Bronchial epithelial cell (primary cell): ENCODE measurements around the gene EPB41L4A. TPM values are rescaled to one million over a fixed set of nuclear protein-coding genes. Genes with fewer than 3 reads are reported as not detected.
A peak's percentile ranks its signal among the peaks of the same experiment; 100 is the strongest.

Source experiments
- DNase-seq: peaks from one replicate; pipeline ENCODE4 v3.0.0-alpha.2; 2010; ENCODE audit warnings: low read depth
- FAIRE-seq: peaks from 2 replicates; lab custom pipeline; 2011; peaks lifted over from hg19 to GRCh38; lab: Jason Lieb, UNC
- H3K27me3 ChIP-seq: 2 replicates; pipeline ENCODE4 v1.5.1; 2011; ENCODE audit warnings: low read length; ENCODE audit not compliant: control insufficient read depth, insufficient read depth
- H3K36me3 ChIP-seq: 2 replicates; pipeline ENCODE4 v1.5.1; 2011; ENCODE audit warnings: low read length; ENCODE audit not compliant: control insufficient read depth, insufficient read depth
- H3K4me3 ChIP-seq: 2 replicates; pipeline ENCODE4 v1.5.1; 2011; ENCODE audit warnings: mild to moderate bottlenecking, low read depth, low read length, control low read depth
- CTCF ChIP-seq: IDR thresholded peaks from 2 replicates; pipeline ENCODE4 v1.5.1; 2011; ENCODE audit warnings: mild to moderate bottlenecking, moderate library complexity, low read length, control low read depth, inconsistent platforms; ENCODE audit not compliant: insufficient read depth, severe bottlenecking
- total RNA-seq: library from RNA; depleted of rRNA; stranded (reverse); fragments of >200 nt; gene quantifications from 2 replicates; pipeline ENCODE4 v1.2.1, GENCODE V29; 2014

The EPB41L4A gene
- total RNA-seq, 1 donor from 2014 or later, result 5.3 TPM

- TF ChIP-seq CTCF, result no peak
- Histone ChIP-seq H3K4me3 (peak overlapping the region; percentile 98), H3K27me3 (no peaks in the 10 kb centered on the region), H3K36me3 (no peaks in the 10 kb centered on the region)
- FAIRE-seq (no peak), DNase-seq (peak; percentile 82)
Observed at GRCh38 chr5:112417931-112418658, 982 bp downstream of the EPB41L4A start.

GRCh38 chr5:112415552-112415951 lies 3.5 kb downstream of the EPB41L4A start:
- H3K36me3 ChIP-seq, result no peaks in the 10 kb centered on the region
- FAIRE-seq, result no peak

GRCh38 chr5:112413611-112414010 lies 5.5 kb downstream of the EPB41L4A start:
- no peaks in the 10 kb centered on the region for H3K27me3 ChIP-seq
- no peak for TF ChIP-seq CTCF
- H3K4me3 ChIP-seq, result no peak overlapping the region
- FAIRE-seq, result peak; percentile 75
- no peaks in the 10 kb centered on the region for H3K36me3 ChIP-seq
- peak; percentile 30 for DNase-seq

More at GRCh38 chr5:112415552-112415951, 3.5 kb downstream of the EPB41L4A start:
- no peak for DNase-seq
- Histone ChIP-seq H3K27me3 (no peaks in the 10 kb centered on the region), H3K4me3 (no peak overlapping the region)
- no peak for TF ChIP-seq CTCF

GRCh38 chr5:112412346-112412745 lies 6.7 kb downstream of the EPB41L4A start:
- Histone ChIP-seq H3K36me3 (no peaks in the 10 kb centered on the region), H3K27me3 (no peaks in the 10 kb centered on the region), H3K4me3 (no peak overlapping the region)
- TF ChIP-seq CTCF, result no peak
- DNase-seq (peak; percentile 99), FAIRE-seq (peak; percentile 13)

- no peaks in the 10 kb centered on the region for H3K27me3 ChIP-seq
- DNase-seq (no peak), FAIRE-seq (no peak)
- no peaks in the 10 kb centered on the region for H3K36me3 ChIP-seq
- H3K4me3 ChIP-seq, result no peak overlapping the region
- no peak for TF ChIP-seq CTCF
Observed at GRCh38 chr5:112411903-112412302, 7.2 kb downstream of the EPB41L4A start.
